HG03575 (cell line): ENCODE measurements around the gene ZDHHC13.

Experiments
- ATAC-seq: cut with Tn5 transposase; IDR thresholded peaks from one replicate; pipeline ENCODE4 v1.9.1; 2021; ENCODE audit not compliant: unreplicated experiment, insufficient number of reproducible peaks, low FRiP score; ENCODE audit errors: extremely low read depth

Gene ZDHHC13, protein sequence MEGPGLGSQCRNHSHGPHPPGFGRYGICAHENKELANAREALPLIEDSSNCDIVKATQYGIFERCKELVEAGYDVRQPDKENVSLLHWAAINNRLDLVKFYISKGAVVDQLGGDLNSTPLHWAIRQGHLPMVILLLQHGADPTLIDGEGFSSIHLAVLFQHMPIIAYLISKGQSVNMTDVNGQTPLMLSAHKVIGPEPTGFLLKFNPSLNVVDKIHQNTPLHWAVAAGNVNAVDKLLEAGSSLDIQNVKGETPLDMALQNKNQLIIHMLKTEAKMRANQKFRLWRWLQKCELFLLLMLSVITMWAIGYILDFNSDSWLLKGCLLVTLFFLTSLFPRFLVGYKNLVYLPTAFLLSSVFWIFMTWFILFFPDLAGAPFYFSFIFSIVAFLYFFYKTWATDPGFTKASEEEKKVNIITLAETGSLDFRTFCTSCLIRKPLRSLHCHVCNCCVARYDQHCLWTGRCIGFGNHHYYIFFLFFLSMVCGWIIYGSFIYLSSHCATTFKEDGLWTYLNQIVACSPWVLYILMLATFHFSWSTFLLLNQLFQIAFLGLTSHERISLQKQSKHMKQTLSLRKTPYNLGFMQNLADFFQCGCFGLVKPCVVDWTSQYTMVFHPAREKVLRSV

GRCh38 chr11:19116971-19117759 is at the start of gene ZDHHC13:
TSS of gene ZDHHC13 (plus strand) at chr11:19117168. CDS start at chr11:19117250, 82 bp downstream.
- ATAC-seq, result peak; percentile 85

GRCh38 chr11:19071255-19071654 is 45.7 kb upstream of the ZDHHC13 start:
- peak; percentile 81 for ATAC-seq

DNA sequence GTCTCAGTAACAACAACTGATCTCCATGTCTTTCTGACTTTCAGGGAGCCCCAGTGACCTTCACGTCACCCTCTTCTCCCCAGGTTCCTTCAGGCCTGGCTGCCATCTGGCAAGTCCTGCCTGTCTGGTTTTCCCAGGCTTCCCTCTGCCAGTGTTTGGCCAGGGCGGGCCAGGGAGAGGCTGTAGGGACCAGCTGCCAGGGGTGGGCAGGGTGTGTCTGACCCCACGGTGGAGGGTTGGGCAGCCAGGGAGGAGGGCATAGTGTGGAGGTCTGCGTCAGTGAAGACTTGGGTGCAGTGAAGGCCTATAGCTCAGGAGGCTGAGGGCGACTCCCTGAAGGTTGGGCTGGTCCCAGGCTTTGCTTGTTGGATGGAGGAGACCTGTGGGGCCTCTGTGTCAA is 44.5 kb upstream of the ZDHHC13 start:
- ATAC-seq, result no peak

DNA sequence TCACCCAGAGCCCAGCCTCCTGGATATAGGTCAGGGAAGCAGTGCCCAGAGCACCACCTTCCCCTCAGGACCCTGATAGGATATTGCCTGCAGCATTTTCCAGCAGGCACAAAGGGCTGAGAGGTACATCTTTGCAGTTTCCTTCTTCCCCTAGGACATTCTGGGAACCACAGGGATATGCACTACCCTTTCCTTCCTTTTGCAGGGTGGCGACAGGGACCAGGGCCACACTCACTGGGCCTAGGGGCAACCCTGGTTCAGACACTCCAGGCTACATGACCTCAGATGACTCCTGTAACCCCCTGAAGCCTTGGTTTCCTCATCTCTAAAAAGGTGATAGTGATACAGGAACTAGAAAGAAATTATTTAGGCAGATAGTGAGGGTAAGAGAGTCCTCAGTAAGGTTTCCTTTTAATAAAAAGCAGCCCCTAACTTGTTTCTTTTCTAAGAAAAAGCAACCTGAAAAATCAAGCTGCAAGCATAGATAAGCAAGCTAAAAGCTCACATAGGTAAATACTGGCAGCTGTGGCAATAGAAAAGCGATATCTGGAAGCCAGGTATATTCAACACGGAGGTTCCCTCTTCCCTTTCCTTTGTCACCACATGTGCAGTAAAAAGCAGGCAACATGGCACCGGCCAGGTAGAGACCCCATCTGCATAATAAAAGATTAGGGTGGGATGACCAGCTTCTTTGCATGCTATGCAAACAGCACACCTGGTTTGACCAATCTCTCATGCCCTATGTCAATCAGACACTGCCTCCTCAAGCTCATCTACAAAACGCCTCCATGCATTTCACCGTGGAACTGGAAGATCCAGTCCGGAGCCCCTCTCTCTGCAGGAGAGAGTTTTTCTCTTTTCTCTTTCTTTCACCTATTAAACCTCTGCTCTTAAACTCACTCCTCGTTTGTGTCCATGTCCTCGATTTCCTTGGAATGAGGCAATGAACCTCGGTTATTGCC is 43.2 kb upstream of the ZDHHC13 start:
- no peak for ATAC-seq

- ATAC-seq, result no peak
Observed at GRCh38 chr11:19075636-19076035, 41.3 kb upstream of the ZDHHC13 start.

- no peak for ATAC-seq
Observed at GRCh38 chr11:19076744-19077589, 40.0 kb upstream of the ZDHHC13 start.

DNA sequence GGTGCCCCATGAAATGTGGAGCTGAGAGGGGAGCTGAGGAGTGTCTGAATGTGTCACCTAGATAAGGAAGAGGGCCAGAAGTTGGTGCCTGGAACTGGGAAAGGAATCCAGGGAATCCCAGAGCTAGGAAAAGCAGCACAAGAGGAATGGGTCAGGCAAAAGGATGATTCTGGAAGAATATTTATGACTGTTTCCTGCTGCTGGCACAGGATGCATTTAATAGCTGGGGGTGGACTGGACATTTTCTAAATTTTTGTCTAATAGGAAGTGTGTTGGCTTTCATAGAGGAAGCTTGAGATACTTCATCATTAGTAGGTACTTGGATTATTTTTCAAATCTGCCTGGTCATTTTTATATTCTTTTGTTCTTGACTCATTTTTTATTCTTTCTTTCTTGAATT is 39.0 kb upstream of the ZDHHC13 start:
- ATAC-seq, result no peak

- no peak for ATAC-seq
Observed at GRCh38 chr11:19079643-19080440, 37.1 kb upstream of the ZDHHC13 start.

GRCh38 chr11:19080579-19080993 is 36.4 kb upstream of the ZDHHC13 start:
- ATAC-seq, result no peak

- no peak for ATAC-seq
Observed at GRCh38 chr11:19083166-19083565, 33.8 kb upstream of the ZDHHC13 start.

DNA sequence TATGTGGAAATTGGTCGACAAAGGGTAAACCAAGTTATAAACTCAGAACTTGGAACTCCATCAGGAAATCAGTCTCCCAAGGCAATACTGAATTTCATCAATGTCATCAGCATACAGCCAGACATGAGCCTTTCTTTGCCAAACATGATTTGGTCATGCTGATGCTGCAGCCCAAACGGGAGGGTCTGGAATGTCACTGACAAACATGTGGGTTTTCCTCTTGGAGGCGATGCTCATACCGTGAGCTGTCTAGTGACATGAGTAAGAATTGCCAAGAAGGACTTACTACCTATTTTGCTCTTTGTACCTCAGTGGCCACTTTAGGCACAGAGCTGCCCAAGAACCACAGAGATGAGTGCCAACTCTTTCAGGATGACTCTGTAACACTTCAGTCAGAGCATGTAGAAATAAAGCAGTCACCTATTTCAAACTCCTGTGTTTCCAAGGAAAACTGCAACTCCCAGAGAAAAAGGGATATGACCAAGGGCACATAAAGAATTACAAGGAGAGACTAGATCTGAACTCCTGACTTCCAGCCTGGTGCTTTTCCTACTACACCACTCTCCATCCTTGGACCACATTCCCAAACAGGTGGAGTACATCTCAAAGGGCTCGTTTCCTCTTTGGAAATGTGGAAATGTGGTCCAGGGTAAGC is 32.2 kb upstream of the ZDHHC13 start:
- no peak for ATAC-seq

GRCh38 chr11:19087658-19088057 is 29.3 kb upstream of the ZDHHC13 start:
- no peak for ATAC-seq

DNA sequence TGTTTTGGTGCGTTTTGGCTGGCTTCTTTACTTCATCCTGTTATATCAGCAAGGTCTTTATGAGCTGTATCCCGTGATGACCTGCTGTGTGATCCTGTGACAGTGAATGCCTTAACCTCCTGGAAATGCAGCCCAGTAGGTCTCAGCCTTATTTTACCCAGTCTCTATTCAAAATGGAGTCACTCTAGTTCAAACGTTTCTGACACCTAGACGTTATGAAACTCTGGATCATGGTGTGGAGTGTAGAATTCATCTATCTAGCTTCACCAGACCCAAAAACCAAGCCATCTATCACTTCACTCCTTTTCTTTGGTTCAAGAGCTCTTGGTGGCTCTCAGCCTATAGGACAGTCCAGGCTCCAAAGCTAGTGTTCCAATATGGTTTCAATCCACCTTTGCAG is 28.2 kb upstream of the ZDHHC13 start:
- no peak for ATAC-seq

- ATAC-seq, result no peak
Observed at GRCh38 chr11:19089421-19089820, 27.5 kb upstream of the ZDHHC13 start.

DNA sequence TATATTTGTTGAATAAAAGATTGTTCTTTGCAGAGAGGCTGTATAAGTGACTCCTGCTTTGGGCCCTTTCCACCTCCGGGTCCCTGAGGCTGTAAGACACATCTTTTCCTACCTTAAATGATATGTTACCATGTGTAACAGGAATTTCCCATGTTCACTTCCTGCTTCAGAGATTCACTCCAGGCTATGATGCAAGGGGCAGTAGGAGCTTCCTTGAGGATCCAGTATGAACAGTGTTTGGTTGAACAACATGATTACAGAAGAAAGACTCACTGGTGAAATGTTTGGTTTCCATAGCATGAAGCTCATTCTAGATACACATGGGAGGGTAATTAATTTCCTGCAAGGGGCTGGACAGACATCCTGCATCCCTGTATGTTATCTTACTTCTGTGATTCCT is 25.6 kb upstream of the ZDHHC13 start:
- ATAC-seq, result no peak

- ATAC-seq, result no peak
Observed at GRCh38 chr11:19092342-19092741, 24.6 kb upstream of the ZDHHC13 start.

- no peak for ATAC-seq
Observed at GRCh38 chr11:19092850-19093249, 24.1 kb upstream of the ZDHHC13 start.
